Keratinocyte (primary cell): ENCODE measurements around the gene CCDC82.

Experiments used
- EZH2 ChIP-seq: IDR thresholded peaks from one replicate; pipeline ENCODE4 v1.6.1; 2012; ENCODE audit warnings: inconsistent platforms, mild to moderate bottlenecking, low read length, moderate library complexity
- TF ChIP-seq, protein P1 (sequence below), 3 experiments: IDR thresholded peaks in 1 of 3; conservative IDR thresholded peaks in 1 of 3; optimal IDR thresholded peaks in 1 of 3; 2 replicates in 2 of 3; 3 replicates in 1 of 3; pipeline versions ENCODE3 to v1.5.1; 2011; ENCODE audit warnings: low read length in 3 of 3, mild to moderate bottlenecking in 3 of 3, moderate library complexity in 2 of 3, control low read depth in 1 of 3, inconsistent platforms in 1 of 3; ENCODE audit not compliant: insufficient read depth in 2 of 3; ENCODE audit errors: extremely low read depth in 1 of 3

DNA sequence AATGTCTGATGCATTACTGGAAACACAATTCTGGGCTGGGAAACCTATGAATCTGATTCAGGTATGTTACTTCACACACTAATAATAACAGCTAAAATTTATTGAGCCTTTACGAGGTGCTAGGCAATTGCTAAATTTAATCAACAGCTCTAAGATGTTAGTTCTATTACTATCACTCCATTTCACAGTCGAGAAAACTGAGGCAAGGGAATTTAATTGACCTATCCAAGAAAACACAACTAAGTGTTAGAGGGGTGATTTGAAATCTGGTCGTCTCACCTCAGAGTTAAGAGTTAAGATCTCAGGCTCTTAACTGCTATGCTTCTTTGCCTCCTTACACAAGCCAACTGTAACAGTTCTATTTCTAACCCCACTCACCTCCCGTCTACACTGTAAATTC, 55.5 kb downstream of the CCDC82 start:
- TF ChIP-seq, protein P1, sequence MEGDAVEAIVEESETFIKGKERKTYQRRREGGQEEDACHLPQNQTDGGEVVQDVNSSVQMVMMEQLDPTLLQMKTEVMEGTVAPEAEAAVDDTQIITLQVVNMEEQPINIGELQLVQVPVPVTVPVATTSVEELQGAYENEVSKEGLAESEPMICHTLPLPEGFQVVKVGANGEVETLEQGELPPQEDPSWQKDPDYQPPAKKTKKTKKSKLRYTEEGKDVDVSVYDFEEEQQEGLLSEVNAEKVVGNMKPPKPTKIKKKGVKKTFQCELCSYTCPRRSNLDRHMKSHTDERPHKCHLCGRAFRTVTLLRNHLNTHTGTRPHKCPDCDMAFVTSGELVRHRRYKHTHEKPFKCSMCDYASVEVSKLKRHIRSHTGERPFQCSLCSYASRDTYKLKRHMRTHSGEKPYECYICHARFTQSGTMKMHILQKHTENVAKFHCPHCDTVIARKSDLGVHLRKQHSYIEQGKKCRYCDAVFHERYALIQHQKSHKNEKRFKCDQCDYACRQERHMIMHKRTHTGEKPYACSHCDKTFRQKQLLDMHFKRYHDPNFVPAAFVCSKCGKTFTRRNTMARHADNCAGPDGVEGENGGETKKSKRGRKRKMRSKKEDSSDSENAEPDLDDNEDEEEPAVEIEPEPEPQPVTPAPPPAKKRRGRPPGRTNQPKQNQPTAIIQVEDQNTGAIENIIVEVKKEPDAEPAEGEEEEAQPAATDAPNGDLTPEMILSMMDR (optimal IDR thresholded peaks at IDR 0.05 in 1 of 3, IDR thresholded peaks at IDR 0.05 in 1 of 3, conservative IDR thresholded peaks at IDR 0.05 in 1 of 3; ENCODE audit: extremely low read depth in 1 of 3, insufficient read depth in 2 of 3, low read length in 3 of 3) = no peak
- TF ChIP-seq EZH2 = no peak
